ENCODE measurements around the gene B4GAT1.
"Not testable (repeated sequence)": the region's sequence is repeated elsewhere in the genome, so short reads cannot be mapped to it uniquely, and the experiment has no call there.

Gene B4GAT1

DNA sequence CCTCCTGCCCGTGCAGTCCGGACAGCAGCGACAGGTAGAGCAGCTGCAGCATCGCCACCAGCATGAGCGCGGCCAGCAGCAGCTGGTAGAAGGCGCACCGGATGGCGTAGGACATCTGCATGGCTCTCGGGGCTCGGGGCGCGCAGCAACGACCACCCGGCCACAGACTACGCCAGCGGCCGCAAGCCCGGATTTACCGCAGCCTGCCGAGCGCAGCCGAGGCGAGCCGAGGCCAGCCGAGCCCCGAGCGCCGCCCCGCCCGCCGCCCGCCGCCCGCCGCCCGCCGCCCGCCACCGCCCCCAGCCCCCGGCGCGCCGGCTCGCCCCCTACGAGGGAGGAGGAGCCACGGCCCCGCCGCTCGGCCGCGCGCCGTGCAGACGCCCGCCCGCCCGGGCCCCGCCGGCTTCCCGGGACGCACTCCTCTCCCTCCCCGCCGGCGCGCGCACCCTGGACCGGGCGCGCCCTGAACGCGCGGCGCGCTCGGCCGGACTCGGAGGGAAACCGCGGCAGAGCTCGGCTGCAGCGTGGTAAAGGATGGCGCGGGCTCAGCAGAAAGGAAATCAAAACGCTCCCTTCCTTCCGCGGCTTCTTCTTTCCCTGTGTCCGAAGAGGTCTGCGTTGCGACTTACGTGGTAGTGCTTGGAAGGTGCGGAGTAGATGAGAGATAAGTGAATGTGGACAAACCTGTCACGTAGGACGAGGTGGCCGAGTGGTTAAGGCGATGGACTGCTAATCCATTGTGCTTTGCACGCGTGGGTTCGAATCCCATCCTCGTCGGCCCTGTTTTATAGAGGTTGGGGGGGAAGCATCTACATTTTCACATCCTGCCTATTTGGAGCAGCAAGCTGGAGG lies at the start of gene B4GAT1:
Gene B4GAT1, minus strand, starts transcription at position 205 of the 852 bp plus-strand sequence. Its CDS starts 84 bp downstream, at position 121.
- DNase-seq (ENCODE audit: low spot score), result peak; percentile 85

DNA sequence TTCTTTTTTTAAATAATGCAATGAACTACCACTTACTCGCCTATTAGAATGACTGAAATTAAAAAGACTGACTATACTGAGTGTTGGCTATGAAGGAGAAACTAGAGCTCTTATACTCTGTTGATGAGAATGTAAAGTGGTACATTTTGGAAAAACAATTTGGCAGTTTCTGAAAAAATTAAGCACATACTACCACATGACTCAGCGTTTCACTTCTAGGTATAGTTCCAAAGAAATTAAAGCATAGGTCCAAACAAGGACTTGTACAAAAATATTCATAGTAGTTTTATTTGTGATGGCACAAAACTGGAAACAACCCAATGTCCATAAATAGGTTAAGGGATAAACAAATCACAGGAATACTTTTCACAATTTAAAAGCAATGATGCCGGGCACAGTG lies 46.5 kb upstream of the B4GAT1 start:
- no peak for DNase-seq (ENCODE audit: low spot score)

DNA sequence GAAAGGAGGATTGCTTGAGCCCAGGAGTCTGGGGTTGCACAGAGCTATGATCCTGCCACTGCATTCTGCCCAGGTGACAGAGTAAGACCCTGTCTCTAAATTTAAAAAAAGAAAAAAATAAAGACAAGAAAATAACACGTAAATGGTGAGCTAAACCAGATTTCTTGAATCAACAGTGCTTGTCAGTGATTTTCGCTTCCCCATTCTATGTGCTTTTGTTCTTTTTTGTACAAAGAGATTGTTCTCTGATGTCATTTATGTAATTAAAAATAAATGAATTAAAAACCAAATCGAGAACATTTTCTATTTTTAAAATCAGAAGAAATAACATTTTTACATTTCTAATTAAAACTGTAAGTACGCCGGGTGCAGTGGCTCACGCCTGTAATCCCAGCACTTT lies 43.9 kb upstream of the B4GAT1 start:
- no peak for DNase-seq (ENCODE audit: low spot score)

DNA sequence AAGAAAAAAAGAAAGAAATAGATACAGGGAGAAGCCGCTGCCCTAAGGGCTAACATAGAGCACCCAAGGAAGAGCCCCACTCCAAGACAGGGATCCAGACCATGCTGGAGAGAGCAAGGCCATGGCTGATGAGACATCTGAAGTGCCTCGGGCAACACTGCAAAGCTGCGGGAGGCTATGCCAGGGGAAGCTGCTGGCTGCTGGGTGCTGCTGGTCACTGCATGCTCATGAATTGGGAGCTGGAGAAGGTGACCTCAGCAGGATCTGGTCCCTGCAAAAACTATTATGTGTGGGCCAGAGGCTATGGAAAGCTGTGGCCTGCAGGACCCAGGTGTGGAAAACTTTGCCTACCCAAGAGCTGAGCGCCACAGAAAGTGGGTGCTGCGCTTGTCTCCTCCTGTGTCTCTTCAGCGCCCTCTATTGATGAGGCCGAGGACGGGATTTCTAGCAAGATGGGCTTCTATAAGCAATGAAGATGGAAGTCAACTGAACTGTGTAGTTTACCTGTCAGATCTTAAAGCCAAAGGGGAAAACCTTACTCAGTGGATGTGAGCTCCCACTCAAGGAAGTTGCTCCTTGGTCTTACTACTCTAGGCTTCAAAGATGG lies 41.5 kb upstream of the B4GAT1 start:
- peak; percentile 82 for DNase-seq (ENCODE audit: low spot score)

DNA sequence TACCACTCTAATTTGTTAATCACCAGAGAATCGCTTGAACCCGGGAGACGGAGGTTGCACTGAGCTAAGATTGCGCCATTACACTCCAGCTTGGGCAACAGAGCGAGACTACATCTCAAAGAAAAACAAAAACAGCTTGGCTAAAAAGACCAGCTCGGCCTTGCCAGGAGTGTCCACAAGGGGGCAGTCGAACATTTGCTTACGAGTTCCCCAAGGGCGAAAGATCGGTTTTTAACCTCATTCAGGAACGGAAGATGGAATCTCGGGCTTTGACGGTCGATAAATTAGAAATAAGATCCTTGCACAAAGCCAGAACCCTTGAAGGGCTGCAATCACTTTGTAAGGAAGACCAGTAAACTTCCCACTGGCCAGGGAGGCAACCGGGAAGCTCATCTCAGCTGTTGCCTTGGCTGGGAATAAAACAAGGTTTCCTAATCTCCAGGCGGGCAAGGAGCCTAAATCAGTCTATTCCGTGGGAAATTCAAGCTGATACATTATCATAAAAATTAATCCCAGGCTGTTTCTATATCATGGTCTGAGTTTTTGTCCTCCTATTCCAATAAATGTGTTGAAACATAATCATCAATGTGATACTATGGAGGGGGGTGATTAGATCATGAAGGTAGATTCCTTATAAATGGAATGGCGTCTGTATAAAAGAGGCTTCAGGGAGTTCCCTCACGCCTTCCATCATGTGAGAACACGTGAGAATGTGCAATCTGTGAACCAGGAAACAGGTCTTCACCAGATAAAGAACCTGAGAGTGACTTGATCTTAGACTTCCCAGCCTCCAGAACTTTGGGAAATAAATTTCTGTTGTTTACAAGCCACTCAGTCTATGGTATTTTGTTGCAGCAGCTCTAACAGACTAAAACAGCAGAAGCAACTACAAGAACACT lies 39.0 kb upstream of the B4GAT1 start:
- peak; percentile 85 for DNase-seq (ENCODE audit: low spot score)

DNA sequence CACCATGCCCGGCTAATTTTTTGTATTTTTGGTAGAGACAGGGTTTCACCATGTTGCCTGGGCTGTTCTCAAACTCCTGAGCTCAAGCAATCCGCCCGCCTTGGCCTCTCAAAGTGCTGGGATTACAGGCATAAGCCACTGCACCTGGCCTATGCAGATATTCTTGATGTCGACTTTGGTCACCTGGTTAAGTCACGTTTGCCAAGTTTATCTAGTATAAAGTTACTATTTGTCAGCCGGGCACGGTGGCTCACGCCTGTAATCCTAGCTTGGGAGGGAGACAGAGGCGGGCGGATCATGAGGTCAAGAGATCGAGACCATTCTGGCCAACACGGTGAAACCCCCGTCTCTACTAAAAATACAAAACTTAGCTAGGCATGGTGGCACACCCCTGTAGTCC lies 36.9 kb upstream of the B4GAT1 start:
- DNase-seq (ENCODE audit: low spot score), result not testable (repeated sequence)

DNA sequence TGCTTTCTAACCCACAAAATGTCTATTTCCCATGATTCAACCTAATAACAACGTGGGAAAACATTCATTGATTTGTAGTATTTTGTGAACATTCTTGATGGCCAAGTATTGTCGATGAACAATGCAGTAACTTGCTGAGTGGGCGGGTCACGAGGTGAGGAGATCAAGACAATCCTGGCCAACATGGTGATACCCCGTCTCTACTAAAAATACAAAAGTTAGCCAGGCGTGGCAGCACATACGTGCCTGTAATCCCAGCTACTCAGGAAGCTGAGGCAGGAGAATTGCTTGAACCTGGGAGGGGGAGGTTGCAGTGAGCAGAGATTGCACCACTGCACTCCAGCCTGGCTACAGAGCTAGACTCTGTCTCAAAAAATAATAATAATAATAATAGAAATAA lies 32.8 kb upstream of the B4GAT1 start:
- not testable (repeated sequence) for DNase-seq (ENCODE audit: low spot score)

DNA sequence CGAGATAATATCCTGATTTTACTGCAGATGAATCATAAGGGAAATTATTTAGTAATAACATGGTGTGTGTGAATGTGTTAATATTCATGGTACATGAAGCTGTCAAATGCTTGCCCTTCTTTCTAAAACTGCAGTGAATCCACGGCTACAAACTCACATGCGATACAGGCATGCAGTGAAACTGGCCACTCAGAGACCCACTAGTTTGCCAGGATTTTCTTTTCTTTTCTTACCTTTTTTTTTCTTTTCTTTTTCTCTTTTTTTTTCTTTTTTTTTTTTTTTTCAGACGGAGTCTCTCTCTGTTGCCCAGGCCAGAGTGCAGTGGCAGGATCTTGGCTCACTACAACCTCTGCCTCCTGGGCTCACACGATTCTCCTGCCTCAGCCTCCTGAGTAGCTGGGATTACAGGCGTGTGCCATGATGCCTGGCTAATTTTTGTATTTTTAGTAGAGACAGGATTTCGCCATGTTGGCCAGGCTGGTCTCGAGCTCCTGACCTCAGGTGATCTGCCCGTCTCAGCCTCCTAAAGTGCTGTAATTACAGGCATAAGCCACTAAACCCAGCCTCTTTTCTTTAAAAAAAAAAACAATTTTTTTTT lies 26.4 kb upstream of the B4GAT1 start:
- DNase-seq (ENCODE audit: low spot score), result not testable (repeated sequence)

DNA sequence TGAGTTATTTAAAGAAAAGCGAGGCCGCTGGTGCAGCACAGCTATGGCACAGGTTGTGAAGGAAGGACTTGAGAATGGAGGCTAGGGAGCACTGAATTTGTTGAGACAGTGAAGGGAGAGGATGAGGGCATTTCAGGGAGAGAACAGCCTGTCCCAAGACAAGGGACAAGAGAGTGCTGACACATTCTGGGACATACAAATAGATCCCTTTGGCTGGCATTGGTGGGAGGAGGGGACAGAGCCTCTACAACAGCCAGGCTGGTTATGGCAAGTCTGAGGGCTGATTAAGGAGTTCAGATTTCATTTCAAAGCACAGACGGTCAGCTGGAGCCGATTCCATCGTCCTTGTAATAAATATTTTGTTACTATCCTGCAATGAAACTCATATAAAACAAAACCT lies 25.8 kb upstream of the B4GAT1 start:
- no peak for DNase-seq (ENCODE audit: low spot score)

DNA sequence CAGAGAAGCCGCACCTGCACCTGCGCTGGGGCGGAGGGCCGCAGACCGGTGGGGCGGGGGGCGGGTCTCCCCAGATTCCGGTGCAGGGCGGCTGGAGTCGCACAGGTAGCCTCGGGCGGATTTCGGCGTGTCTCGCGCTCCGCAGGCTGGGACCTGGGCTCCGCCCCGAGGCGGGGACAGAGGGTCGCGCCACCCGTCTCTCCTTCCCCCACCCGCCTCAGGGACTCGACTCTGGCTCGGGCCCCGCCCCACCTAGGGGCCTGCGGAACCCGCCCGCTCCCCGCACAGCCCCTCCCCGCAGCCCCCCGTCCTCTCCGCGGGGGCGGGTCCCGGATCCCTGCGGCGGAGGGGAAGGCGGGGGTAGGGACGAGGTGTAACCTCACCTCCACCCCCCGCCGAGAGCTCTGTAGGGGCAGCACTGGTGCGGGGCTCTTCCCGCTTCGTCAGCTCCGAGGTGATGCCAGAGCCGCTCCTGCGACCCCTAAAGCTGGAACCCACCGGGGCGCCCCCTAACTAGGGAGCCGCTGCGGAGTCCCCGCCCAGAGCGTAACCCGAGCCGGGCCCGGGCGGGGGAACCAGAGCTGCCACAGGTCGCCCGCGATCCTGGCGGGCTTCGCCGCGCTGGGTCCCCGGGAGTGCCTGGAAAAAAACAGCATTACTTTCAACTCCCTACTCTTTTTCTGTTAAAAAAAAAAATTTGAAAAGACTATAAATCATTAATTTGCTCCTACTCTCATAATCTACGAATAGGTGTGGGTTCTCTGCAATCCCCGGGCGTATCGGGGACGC lies 24.4 kb upstream of the B4GAT1 start, which contains the start of gene SLC29A2:
Gene SLC29A2, minus strand, starts transcription at position 134 of the 789 bp plus-strand sequence. CDS start 169 bp downstream, outside the sequence.
- peak; percentile 76 for DNase-seq (ENCODE audit: low spot score)

DNA sequence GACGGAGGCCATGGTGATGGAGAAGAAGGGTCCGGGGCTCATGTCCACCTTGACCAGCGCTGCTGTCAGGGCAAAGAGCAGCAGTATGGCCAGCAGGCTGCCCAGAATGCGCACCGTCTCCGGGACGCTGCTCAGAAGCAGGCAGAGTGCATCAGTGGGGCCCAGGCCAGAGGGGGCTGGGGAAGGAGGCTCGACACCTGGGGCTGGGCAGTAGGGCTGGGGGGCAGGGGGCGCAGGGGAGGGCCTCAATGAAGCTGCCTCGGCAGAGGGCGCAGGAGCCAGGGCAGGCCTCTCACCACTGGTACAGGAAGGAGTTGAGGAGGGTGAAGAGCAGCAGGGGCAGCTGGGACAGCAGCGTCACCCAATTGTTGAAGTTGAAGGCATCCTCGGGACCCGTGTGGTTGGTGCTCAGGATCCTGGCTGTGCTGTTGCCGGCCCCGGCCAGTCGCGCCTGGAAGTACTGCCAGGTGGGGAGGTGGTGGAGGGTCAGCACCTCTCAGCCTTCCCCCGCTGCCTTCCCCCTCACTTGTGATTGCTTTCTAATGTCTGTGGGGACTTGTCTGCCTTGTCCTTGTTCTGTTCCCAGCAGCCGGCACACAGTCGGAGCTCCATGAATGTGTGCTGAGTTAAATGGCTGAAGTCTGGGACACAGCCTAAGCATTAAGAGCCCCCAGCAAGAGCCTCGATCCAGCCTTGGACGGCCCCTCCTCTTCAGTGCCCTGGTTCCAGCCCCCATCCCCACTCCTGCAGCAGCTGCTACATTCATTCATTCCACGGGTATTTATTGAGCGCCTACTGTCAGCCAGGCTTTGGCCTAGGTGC lies 21.9 kb upstream of the B4GAT1 start:
- no peak for DNase-seq (ENCODE audit: low spot score)

DNA sequence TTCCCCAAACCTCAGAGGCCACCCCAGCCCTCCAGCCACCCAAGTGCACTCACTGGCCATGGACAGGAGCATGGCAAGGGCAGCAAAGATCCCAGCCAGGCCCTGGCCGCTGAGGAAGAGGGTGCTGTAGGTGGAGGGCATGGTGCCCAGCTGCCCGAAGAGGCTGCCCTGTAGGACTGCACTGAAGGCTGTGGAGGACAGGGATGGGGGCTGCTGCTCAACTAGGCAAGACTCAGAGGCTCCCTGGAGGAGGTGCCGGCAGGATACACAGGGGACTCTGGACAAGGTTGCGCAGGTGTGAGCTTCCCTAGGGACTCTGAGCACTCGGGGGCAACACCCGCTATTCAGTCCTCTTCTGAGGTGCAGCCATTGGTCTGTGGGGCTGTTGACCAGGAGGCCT lies 21.1 kb upstream of the B4GAT1 start:
- DNase-seq (ENCODE audit: low spot score), result no peak

DNA sequence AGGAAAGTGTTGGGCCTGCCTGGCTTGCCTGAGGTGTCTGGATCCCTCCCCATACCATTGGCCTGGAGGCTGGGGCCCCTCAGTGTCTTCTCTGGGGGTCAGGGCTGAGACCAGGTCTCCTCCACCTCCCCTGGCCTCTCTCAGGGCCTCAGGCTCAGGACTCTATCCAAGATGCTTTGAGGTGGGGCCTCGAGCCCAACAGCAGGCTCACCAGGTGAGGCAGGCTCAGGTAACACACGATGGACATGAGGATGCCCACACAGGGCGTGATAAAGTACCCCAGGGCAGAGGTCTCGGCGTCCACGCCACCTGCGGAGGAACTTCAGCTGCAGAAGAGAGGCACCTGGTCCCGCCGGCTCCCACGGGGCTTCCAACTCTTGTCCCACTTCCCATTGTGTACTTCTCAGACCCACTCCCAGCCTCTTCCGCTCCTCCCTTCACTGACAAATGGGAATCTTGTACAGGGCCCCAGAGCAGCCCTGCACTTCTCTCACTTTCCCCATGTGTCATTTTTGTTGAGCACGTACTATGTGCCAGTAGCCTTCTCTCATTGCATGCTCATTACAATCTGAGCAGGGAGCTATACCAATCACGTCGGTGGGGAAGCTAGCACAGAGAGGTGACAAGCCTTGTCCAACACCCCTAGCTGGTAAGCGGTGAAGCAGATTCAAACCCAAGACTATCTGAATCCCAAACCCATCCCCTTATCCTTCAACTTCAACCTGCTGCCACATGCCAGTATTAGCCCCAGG lies 20.3 kb upstream of the B4GAT1 start:
- no peak for DNase-seq (ENCODE audit: low spot score)

DNA sequence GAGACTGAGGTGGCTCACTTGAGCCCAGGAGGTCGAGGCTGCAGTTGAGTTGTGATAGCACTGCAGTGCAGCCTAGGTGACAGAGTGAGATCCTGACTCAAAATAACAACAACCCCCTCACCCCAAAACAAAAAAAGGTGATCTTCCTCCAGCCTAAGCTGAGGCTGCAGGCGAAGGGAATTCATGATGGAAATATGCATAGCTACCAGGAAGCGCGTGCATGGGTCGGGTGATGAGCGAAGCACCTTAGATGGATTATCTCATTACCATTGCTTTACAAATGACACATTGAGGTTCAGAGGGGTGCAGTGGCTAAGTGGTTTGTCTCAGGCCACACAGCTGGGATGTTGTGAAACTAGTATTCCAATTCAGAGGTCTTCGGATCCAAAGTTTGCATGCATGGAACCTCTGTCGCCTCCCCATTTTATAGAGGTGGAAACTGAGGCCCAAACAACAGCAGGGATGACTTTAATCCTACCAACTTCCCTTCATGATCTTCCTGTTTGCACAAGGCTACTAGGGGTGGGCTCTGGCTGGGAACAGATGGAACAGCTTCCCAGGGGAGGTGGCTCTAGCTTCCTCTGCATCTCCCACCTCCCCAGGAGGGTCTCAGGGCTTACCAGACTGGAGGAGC lies 19.5 kb upstream of the B4GAT1 start:
- DNase-seq (ENCODE audit: low spot score), result no peak

DNA sequence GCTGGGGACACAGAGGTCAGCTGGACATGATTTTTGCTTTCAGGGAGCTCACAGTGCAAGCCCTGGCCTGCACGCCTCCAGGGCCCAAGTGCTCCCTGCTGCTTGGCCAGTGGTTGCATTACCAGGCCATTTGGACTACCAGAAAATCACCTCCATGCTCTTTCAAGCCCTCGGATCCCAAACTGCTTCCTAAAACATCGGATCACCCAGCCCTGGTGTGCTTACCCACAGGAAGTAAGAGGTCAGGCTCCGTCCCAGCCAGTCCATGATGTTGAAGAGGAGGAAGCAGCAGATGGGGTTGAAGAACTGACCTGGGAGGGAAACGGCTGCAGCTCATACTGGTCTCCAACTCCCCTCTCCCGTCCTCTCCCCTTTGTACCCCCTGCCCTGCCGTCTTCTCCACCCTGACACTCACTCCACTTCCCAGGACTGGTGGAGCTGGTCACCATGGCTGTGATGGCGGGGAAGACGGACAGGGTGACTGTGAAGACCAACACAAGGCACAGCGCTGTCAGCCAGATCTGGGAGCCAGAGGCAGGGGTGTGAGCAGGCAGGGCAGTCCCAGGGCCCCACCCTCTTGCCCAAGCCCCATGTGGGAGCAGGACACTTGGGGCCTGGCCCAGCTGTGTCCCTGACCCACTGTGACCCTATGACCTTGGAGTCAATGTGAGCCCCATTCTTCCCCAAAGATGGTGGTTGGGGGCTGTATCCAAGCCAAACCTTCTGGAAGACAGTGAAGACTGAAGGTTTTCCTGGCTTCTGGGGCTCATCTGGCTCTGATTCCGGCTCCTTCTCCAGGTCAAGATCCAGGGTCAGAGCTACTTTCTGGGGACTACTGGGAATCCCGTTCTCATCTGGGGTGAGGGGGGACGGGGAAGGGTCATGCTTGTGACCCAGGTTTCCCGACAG lies 18.5 kb upstream of the B4GAT1 start:
- DNase-seq (ENCODE audit: low spot score), result no peak

DNA sequence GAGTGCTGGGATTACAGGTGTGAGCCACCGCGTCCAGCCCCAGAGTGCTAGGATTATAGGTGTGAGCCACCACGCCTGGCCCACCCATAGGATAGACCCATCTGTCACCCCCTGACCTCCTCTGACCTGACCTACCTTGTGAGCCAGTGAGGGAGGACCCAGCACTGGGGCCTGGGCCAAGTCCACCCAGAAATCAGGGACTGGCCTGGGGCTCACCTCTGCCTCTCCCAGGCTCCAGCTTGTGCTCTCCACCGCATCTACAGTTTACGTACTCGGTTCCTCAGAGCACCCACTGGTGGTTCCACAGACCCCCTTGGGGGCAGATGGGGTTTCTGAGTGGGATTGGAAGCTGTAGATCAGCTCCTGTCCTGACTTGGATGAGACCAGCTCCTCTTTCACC lies 17.7 kb upstream of the B4GAT1 start:
- DNase-seq (ENCODE audit: low spot score), result no peak

DNA sequence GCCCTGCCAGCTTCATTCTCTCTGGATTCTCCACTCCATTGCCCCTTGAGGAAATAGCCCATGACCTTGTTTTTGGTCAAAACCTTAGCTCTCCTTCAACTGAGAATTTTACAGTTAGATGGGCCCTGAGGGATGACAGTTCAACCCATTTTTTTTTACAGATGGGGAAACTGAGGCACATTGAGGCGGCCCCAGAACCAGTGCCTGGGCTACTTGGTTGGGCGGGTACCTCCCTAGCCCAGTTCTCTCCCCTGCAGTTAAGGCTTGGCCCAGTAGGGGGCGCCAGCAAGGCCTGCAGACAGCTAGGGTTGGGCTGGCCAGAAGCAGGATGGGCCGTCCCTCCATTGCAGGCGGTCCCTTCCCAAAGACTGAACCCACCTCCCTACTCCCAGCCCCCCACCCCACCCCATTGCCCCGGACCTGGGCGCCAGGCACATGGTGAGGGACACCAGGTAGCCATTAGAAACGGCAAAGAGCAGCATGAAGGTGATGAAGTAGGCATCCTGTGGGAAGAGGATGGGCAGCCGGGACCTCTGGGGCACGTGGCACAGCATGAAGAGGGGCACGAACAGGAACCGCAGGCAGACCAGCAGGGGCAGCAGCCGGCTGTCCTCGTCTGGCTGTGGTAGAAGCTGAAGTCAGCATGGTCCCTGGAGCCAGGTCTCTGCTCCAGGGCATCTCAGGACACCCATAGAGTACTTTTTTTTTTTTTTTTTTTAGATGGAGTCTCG lies 16.5 kb upstream of the B4GAT1 start:
- peak; percentile 60 for DNase-seq (ENCODE audit: low spot score)

Data from CD4-positive, alpha-beta T cell treated with Interleukin-2 at 100 ng/mL for 4 hours (primary cell).